K562 (cell line): ENCODE data around the gene TTLL11. TPM values are rescaled to one million over a fixed set of nuclear protein-coding genes. Genes with fewer than 3 reads are reported as not detected.

Source experiments
- BRF1 ChIP-seq: IDR thresholded peaks from 3 replicates; pipeline ENCODE4 v1.6.1; 2011; ENCODE audit warnings: borderline replicate concordance, mild to moderate bottlenecking; ENCODE audit not compliant: insufficient read length; ENCODE audit errors: extremely low read depth
- CREM ChIP-seq: IDR thresholded peaks from 2 replicates; pipeline ENCODE4 v1.6.1; 2014; ENCODE audit warnings: antibody characterized with exemption, low read depth
- KLF16 ChIP-seq: IDR thresholded peaks from 2 replicates; pipeline ENCODE4 v1.6.1; 2016; ENCODE audit warnings: antibody characterized with exemption
- MCM3 ChIP-seq: fragments of 450-650 bp; IDR thresholded peaks from 2 replicates; pipeline ENCODE4 v1.6.1; 2016
- MEIS2 ChIP-seq: fragments of 450-650 bp; IDR thresholded peaks from 2 replicates; pipeline ENCODE4 v1.6.1; 2014; ENCODE audit warnings: mild to moderate bottlenecking; ENCODE audit not compliant: partially characterized antibody
- MYC ChIP-seq, 2 experiments: fragments of 250-450 bp in 1 of 2; sonication (Bioruptor Pico) in 1 of 2; IDR thresholded peaks; 2 replicates each; pipeline versions ENCODE4 v1.5.1 to v1.6.1; 2012 to 2021; ENCODE audit warnings: low read depth in 2 of 2, borderline replicate concordance in 1 of 2, improper control_type of control experiment in 1 of 2, low read length in 1 of 2, mild to moderate bottlenecking in 1 of 2, moderate library complexity in 1 of 2
- NBN ChIP-seq: fragments of 450-650 bp; IDR thresholded peaks from 2 replicates; pipeline ENCODE4 v1.6.1; 2016; ENCODE audit warnings: low read depth, mild to moderate bottlenecking
- RAD21 ChIP-seq, 2 experiments: fragments of 250-450 bp in 1 of 2; fragments of 450-650 bp in 1 of 2; sonication (Bioruptor Pico) in 1 of 2; formaldehyde crosslinking in 1 of 2; IDR thresholded peaks in 1 of 2; conservative IDR thresholded peaks in 1 of 2; 2 replicates each; pipeline versions ENCODE4 v1.4.0 to v1.8.0; 2020 to 2022; ENCODE audit warnings: mild to moderate bottlenecking in 2 of 2, moderate library complexity in 1 of 2
- RHOXF2B ChIP-seq: fragments of 250-450 bp; sonication (Bioruptor Pico); conservative IDR thresholded peaks from 2 replicates; pipeline ENCODE4 v1.5.1; 2021
- SAFB ChIP-seq: fragments of 200-400 bp; formaldehyde crosslinking; IDR thresholded peaks from 2 replicates; pipeline ENCODE4 v1.6.1; 2017; ENCODE audit warnings: low read depth, low read length, borderline replicate concordance
- SMAD4 ChIP-seq: fragments of 250-450 bp; sonication (Bioruptor Pico); conservative IDR thresholded peaks from 2 replicates; pipeline ENCODE4 v1.8.0; 2021; ENCODE audit warnings: inconsistent platforms, mild to moderate bottlenecking, moderate library complexity
- SMC3 ChIP-seq: conservative IDR thresholded peaks from 2 replicates; pipeline ENCODE4 v1.6.1; 2011; ENCODE audit warnings: low read depth, low read length, improper control_type of control experiment; ENCODE audit not compliant: insufficient read depth
- SRSF1 ChIP-seq: fragments of 200-400 bp; formaldehyde crosslinking; IDR thresholded peaks from 2 replicates; pipeline ENCODE4 v1.6.1; 2017; ENCODE audit warnings: mild to moderate bottlenecking, low read depth, low read length, moderate library complexity
- ZFP36 ChIP-seq: fragments of 150-350 bp; IDR thresholded peaks from 2 replicates; pipeline ENCODE4 v1.6.1; 2018; ENCODE audit warnings: low read length, low read depth; ENCODE audit not compliant: partially characterized antibody
- ZNF263 ChIP-seq: sonication (generic); formaldehyde crosslinking; IDR thresholded peaks from 2 replicates; pipeline ENCODE4 v1.8.0; 2022; ENCODE audit warnings: mild to moderate bottlenecking, missing genetic modification reagents, borderline replicate concordance
- polyA plus RNA-seq, 8 experiments: library from polyadenylated mRNA; depleted of rRNA in 4 of 8; stranded (reverse) in 5 of 8; unstranded in 3 of 8; fragments of >200 nt; fragmentation: Nextera tagmentation in 2 of 8; fragmentation: Illumina TruSeq in 1 of 8; extraction: Ambion mirVana in 2 of 8; extraction: Trizol in 1 of 8; gene quantifications; 2 replicates each; pipeline versions ENCODE4 v1.2.1 to v1.2.3, GENCODE V29; 2011 to 2014; ENCODE audit warnings: inconsistent platforms in 1 of 8, missing spikeins in 1 of 8
- total RNA-seq, 7 experiments: library from RNA; depleted of rRNA in 6 of 7; stranded (reverse); fragments of >200 nt in 6 of 7; fragmentation: Illumina TruSeq in 2 of 7; extraction: Trizol in 2 of 7; gene quantifications; 2 replicates each; pipeline versions ENCODE4 v1.2.1 to v1.2.3, GENCODE V29; 2011 to 2021; ENCODE audit warnings: low replicate concordance in 1 of 7
- TF ChIP-seq, protein P1 (sequence below), 2 experiments: fragments of 450-650 bp; IDR thresholded peaks; 2 replicates each; pipeline ENCODE4 v1.6.1; 2018; ENCODE audit warnings: mild to moderate bottlenecking in 2 of 2, low read depth in 1 of 2; ENCODE audit not compliant: partially characterized antibody in 2 of 2
- TF ChIP-seq, protein P2 (sequence below): fragments of 450-650 bp; formaldehyde crosslinking; IDR thresholded peaks from 2 replicates; pipeline ENCODE4 v1.4.0; 2020; ENCODE audit warnings: mild to moderate bottlenecking, moderate library complexity
- TF ChIP-seq, protein P3 (sequence below), 2 experiments: fragments of 450-650 bp in 1 of 2; sonication (generic) in 1 of 2; formaldehyde crosslinking in 1 of 2; IDR thresholded peaks in 1 of 2; conservative IDR thresholded peaks in 1 of 2; 2 replicates each; pipeline versions ENCODE4 v1.6.1 to v1.8.1; 2016 to 2023; ENCODE audit warnings: mild to moderate bottlenecking in 2 of 2, moderate library complexity in 2 of 2, inconsistent platforms in 1 of 2, missing genetic modification reagents in 1 of 2
- TF ChIP-seq, protein P4 (sequence below): sonication (generic); formaldehyde crosslinking; IDR thresholded peaks from 2 replicates; pipeline ENCODE4 v1.8.1; 2022; ENCODE audit warnings: missing genetic modification reagents

Gene TTLL11
- total and polyA plus RNA-seq, 9 of the 15 experiments (the other 6 are each of a cell fraction or from before 2014, with no cell fraction given): 0.83 to 4.4 (median 2.7) TPM

DNA sequence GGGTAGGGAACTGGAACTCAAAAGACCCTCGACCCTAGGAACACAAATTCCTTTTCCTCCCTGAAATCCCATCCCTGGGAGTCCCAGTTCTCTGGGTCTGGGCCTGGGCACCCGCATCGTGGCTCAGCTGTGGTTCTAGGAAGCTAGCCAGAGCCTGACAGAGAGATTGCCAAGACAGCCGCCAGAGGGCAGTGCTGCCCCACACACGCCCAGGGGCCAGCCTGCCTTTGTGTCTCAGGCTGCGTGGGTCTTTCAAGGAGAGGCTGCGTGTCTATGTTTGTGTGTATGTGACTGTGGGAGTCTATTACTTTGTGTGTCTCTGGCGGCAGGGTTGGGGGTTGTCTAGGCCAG, 32.0 kb upstream of the TTLL11 start (continued):
- TF ChIP-seq, protein P1, sequence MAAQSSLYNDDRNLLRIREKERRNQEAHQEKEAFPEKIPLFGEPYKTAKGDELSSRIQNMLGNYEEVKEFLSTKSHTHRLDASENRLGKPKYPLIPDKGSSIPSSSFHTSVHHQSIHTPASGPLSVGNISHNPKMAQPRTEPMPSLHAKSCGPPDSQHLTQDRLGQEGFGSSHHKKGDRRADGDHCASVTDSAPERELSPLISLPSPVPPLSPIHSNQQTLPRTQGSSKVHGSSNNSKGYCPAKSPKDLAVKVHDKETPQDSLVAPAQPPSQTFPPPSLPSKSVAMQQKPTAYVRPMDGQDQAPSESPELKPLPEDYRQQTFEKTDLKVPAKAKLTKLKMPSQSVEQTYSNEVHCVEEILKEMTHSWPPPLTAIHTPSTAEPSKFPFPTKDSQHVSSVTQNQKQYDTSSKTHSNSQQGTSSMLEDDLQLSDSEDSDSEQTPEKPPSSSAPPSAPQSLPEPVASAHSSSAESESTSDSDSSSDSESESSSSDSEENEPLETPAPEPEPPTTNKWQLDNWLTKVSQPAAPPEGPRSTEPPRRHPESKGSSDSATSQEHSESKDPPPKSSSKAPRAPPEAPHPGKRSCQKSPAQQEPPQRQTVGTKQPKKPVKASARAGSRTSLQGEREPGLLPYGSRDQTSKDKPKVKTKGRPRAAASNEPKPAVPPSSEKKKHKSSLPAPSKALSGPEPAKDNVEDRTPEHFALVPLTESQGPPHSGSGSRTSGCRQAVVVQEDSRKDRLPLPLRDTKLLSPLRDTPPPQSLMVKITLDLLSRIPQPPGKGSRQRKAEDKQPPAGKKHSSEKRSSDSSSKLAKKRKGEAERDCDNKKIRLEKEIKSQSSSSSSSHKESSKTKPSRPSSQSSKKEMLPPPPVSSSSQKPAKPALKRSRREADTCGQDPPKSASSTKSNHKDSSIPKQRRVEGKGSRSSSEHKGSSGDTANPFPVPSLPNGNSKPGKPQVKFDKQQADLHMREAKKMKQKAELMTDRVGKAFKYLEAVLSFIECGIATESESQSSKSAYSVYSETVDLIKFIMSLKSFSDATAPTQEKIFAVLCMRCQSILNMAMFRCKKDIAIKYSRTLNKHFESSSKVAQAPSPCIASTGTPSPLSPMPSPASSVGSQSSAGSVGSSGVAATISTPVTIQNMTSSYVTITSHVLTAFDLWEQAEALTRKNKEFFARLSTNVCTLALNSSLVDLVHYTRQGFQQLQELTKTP (IDR thresholded peaks at IDR 0.05; ENCODE audit: low read depth in 1 of 2, partially characterized antibody in 2 of 2): no peak
- 0 out of 2 replicates have a peak, but pooled peaks have one; percentile 42 for TF ChIP-seq NBN
- TF ChIP-seq SRSF1: no peak
- no peak for TF ChIP-seq MCM3
- TF ChIP-seq, protein P2, sequence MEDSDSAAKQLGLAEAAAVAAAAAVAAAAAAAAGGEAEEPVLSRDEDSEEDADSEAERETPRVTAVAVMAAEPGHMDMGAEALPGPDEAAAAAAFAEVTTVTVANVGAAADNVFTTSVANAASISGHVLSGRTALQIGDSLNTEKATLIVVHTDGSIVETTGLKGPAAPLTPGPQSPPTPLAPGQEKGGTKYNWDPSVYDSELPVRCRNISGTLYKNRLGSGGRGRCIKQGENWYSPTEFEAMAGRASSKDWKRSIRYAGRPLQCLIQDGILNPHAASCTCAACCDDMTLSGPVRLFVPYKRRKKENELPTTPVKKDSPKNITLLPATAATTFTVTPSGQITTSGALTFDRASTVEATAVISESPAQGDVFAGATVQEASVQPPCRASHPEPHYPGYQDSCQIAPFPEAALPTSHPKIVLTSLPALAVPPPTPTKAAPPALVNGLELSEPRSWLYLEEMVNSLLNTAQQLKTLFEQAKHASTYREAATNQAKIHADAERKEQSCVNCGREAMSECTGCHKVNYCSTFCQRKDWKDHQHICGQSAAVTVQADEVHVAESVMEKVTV (CRISPR knock-in tag): peak; percentile 98
- TF ChIP-seq MEIS2: no peak
- TF ChIP-seq, protein P3, sequence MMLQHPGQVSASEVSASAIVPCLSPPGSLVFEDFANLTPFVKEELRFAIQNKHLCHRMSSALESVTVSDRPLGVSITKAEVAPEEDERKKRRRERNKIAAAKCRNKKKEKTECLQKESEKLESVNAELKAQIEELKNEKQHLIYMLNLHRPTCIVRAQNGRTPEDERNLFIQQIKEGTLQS (IDR thresholded peaks at IDR 0.05): no peak
- TF ChIP-seq, protein P3 (CRISPR knock-in tag; conservative IDR thresholded peaks at IDR 0.05): no peak
- TF ChIP-seq RHOXF2B: no peak
- TF ChIP-seq RAD21 (CRISPR knock-in tag; conservative IDR thresholded peaks at IDR 0.05 in 1 of 2, IDR thresholded peaks at IDR 0.05 in 1 of 2): peak; percentile 99 to 100
- TF ChIP-seq, protein P4, sequence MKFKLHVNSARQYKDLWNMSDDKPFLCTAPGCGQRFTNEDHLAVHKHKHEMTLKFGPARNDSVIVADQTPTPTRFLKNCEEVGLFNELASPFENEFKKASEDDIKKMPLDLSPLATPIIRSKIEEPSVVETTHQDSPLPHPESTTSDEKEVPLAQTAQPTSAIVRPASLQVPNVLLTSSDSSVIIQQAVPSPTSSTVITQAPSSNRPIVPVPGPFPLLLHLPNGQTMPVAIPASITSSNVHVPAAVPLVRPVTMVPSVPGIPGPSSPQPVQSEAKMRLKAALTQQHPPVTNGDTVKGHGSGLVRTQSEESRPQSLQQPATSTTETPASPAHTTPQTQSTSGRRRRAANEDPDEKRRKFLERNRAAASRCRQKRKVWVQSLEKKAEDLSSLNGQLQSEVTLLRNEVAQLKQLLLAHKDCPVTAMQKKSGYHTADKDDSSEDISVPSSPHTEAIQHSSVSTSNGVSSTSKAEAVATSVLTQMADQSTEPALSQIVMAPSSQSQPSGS (CRISPR knock-in tag): no peak
- TF ChIP-seq ZNF263 (CRISPR knock-in tag): peak; percentile 34; the same call in 1 of the 2 replicates
- TF ChIP-seq SAFB: 0 out of 2 replicates have a peak, but pooled peaks have one; percentile 25
- no peak for TF ChIP-seq MYC (IDR thresholded peaks at IDR 0.05; ENCODE audit: low read depth, low read length)
- TF ChIP-seq MYC (CRISPR knock-in tag; IDR thresholded peaks at IDR 0.05; ENCODE audit: borderline replicate concordance, low read depth): no peak
- no peak for TF ChIP-seq BRF1
- TF ChIP-seq KLF16: peak; percentile 47; the same call in 1 of the 2 replicates
- TF ChIP-seq CREM: peak; percentile 39; the same call in 1 of the 2 replicates
- no peak; the same call in 1 of the 2 replicates for TF ChIP-seq SMAD4 (CRISPR knock-in tag)
- peak; percentile 100 for TF ChIP-seq SMC3
- peak; percentile 13 for TF ChIP-seq ZFP36
